CD4-positive, alpha-beta T cell treated with Interferon alpha-2 for 1 hour (primary cell): ENCODE results near the gene MAP2K6.

Experiments used
- DNase-seq, 2 donors: peaks; one replicate each; pipeline ENCODE4 v3.0.0-alpha.2; 2020 to 2022

MAP2K6 gene

DNA sequence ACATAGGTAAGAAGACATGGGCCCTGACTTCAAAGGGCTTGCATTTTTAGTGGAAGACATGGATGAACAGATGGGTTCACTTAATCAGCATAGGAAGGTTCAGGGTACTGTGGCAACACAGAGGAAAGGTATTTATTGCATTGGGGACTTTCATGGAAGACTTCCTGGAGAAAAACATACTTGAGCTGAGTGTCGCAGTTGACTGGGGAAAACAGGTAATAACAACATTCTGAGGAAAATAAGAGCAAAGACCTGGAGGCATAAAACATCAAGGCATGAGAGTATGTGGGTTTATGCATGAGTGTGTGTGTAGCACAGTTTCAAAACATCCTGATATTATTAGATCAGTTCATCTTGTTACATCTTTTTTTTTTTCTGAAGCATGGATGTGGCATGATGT lies 82.7 kb downstream of the MAP2K6 start:
- no peak for DNase-seq

DNA sequence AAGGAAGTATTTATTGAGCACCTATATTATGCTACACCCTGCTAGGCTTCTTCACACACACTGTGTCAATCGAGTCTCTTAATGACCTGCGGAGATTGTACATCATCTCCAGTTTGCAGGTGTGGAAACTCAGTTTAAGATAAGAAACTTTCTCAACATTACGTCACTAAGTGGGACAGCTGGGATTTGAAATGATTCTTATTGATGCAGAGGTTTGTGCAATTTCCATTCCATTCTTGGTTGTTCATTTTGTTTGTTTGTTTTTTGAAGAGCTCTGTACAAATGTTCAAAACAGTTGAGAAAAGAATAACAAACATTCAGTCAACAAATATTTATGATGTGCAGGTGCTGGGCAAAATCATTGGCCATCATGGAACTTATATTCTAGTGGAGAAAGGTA lies 84.8 kb downstream of the MAP2K6 start:
- DNase-seq = no peak

DNA sequence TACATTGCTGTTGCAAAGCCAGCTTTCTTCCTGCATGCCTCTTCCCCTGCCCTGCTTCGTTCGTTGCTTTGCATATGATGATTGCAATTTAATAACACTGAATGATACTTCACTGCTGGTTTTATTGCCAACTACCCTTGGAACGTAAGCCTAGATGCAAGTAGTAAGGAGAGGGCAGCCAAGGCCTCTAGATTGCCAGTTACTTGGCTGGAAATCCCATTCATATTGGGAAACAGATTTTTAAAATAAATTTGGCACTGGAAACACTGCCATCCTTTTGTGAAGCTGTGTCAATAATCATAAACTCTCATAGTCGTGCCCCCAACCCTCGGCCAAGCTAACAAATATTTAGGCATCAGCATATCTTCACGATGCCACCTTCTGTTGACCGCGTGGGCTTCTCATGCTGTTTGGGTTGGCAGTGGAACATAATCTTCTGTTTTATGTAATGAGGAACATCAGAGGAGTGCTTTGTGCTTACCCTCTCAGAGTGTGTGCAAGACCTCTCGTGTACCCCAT lies 86.5 kb downstream of the MAP2K6 start:
- no peak for DNase-seq

DNA sequence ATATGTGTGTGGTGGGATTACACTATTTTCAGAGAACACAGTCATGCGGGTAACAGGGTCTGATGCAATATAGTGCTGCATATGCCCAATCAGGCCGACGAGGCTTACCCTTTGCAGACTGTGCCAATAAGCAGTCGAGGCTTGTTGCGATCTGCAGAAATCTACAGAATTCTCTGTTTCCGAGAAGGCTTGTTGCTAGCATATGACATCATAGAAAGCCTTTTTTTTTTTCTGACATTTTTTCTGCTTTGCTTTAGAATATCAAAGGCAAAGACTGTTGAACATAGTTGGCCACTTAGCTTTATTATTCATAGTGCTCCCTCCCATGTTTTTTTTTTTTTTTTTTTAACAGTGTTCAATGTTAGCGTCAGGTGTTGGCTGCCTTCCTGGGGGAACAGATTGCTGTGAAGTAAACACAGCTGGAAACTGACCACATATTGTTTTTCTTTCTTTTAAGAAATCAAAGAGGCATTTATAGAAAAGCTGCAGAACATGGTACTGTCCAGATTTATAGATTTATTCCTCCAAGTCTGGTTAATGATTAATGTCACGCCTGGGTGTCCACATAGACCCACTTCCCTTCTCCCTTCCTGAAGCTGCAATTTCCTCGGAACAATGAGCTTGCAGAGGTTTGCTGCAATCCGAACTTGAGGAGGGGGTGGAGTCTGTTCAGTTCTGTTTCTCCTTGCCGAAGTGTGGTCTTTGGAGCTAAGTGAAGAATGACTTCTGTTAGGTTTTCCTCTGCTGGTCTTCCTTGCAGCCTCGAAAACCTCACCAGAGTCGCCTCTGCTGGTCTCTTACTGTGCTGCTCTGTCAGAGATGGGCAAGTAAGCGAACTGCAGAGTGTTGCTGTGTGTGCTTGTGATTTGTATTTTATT lies 87.3 kb downstream of the MAP2K6 start:
- peak in 1 of 2 donors; percentile 46 for DNase-seq

DNA sequence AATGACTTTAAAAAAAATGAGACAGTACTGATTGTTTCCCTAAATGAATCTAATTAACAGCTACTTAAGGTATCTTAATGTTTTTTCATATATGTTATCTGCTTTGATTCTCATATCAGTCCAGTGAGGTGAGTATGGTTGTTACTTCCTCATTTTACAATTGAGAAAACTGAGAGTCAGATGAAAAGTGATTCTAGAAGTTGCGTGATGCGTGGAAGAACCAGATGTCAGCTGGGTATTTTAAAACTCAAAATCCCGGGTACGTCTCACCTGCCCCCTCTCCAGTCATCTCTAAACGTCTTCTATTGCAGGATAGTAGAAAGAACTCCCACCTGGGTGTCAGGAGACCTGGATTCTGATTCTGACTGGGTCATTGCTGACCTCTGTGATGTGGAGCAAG lies 89.2 kb downstream of the MAP2K6 start:
- DNase-seq = no peak

DNA sequence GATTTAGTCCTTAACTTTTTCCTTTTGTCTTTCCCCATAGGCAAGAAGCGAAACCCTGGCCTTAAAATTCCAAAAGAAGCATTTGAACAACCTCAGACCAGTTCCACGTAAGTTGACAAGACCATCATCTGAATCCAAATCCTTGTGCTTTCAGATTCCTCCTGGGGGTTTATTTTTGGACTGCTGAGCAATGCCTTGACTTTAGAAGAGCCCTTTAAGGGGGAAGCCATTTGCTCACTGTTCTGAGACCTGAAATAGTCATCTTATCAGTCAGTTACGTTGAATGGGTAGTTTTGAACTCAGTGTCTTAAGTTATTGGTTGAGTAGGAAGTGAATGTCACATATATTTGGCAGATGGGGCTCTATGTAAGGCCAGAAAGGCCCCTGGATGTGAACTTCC lies 91.2 kb downstream of the MAP2K6 start:
- DNase-seq = no peak

DNA sequence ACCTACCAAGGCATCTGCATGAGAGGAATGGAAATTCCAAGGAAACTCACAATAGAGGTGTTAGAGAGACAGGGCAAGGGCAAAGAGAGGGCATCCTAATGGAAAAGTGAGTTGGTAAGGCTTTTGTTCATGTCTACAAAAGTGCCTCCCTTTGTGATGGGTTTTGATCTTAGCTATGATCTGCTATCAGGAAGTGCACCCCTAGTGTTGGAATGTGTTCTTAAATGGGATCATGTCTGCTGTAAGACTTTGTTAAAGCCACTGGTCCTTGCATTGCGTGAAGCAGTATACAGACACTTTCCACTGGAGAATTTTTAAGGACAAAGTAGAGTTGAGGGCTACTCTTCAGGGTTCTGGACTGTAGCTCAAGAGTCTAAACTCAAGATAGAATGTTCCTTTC lies 92.0 kb downstream of the MAP2K6 start:
- no peak for DNase-seq

DNA sequence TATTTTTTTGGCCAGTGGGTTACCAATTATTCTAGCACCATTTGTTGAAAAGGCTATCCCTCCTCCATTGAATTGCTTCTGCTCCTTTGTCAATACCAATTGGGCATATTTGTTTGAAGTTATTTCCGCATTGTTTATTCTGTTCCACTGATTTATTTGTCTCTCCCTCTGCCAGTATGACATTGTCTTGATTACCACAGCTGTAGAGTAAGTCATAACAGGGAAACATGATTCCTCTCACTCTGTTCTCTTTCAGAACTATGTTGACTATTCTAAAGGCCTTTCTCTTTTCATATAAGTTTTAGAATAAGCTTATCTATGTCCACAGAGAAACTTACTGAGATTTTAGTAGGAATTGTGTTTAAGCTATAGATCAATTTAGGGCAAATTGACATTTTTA lies 94.3 kb downstream of the MAP2K6 start:
- DNase-seq = no peak

DNA sequence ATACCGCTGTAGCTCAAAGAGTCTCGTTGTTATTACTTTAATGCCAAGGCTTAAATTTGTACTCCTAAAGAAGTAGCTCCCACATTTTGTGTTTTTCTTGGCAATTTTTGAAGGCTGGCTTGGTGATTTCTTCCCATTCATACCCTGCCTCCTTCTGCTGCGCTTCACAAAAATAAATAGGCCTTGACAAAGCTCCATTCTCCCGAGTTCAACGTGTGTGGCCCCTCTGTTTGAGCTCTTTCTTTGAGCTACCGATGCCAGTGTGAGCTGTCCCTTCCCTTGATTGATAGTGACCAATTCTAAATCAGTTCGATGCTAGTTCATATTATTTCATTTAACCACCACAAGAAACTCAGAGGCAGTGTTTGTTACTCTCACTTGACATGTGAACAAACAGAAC lies 96.8 kb downstream of the MAP2K6 start:
- no peak for DNase-seq

DNA sequence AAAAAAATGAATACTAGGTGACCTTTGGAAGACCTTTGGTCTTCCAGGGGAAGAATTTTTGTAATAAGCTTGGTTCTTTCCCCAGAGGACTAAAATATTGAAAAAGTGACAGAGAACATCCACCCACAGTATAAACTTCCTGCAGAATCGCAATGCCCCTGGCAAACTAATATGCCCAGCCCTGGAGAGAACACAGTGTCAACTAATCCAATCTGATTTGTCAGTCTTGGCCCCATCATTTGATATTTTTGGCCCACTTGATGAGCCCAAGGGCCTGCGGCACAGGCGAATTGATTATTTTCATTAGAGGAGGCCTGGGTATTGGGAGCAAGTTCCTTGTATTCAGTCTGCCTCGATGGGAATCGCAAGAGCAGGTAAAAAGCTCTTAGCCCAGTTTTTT lies 98.4 kb downstream of the MAP2K6 start:
- no peak for DNase-seq

DNA sequence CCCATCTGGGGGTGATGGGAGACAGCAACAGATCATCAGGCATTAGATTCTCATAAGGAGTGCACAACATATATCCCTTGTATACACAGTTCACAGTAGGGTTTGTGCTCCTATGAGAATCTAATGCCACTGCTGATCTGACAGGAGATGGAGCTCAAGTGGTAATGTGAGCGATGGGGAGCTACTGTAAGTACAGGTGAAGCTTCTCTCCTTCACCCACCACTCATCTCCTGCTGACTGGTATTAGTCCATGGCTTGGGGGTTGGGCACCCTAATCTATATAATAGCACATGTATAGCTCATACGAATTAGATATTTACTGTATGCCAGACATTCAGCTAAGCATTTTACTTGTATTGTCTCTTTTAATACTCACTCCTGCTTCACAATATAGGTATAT lies 101.7 kb downstream of the MAP2K6 start:
- no peak for DNase-seq

DNA sequence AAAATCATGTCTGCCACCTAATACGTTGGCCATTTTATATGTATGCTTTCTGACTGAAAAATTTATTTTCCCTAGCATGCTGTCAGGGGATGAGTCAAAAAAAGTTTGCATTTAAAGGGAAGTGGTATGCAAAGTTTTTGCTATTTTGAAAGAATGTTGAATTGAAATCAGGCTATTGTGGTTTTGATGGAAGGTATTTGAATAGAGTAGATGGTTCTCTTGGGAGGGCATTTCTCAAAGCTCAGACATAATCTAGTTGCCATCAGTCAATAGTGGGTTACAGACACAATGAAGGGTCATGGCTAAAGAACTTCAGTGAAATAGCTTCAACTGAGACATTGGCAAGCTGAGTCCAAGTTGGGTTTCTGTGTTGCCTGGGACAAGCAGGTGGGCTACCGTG lies 102.4 kb downstream of the MAP2K6 start:
- no peak for DNase-seq

DNA sequence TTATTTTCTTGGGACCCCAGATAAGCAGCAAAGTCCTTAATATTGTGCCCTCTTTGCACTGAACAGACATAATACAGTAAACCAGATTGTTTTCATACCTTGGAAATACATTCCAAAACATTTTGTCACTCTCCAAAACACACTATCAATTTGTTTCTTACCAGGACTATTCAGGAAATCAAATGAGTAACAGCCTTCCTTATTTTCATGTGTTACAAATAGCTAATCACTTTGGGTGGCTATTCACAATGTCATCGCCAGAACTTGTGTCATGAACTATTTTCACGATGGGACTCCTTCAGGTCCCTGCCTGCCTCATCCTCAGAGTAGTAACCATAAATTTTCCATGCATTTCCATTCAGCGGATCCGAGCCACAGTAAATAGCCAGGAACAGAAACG lies 104.5 kb downstream of the MAP2K6 start:
- no peak for DNase-seq

DNA sequence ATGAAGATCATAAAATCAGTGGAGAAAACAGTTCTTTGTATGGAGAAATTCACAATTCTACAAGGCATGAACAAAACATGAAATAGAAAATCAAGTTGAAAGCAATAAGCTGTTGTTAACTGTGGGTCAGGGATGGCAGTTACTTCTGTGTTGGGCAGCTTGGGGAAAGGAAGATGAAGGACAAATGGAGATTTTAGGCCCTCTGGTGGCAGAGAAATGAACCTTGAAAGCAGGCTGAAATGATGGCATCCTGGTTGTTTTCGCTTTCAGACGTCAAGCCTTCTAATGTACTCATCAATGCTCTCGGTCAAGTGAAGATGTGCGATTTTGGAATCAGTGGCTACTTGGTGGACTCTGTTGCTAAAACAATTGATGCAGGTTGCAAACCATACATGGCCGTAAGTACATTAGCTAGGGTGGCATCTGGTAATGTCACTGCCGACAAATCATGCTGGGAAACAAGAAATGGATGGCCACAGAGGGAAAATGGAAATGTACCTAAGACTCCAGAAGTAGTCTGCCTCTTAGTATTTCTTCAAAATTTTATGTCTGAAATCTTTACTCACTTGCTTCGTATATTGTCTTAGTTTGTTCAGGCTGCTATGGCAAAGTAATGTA lies 108.9 kb downstream of the MAP2K6 start:
- peak in 1 of 2 donors; percentile 16 for DNase-seq

DNA sequence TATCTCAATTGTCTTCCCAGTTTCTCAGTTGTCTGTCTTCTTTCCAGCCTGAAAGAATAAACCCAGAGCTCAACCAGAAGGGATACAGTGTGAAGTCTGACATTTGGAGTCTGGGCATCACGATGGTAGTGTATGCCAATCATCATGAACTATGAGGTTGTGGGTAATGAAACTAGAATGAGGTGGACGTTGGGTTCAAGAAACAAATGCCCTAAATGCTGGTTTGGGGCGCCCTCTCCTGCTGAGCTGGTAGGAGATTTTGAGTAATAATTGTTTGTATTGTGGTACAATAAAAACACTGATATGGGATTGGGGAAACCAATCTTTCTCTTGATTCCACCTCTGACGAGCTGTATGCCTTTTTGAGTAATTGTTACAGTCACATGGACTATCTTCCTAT lies 110.4 kb downstream of the MAP2K6 start:
- DNase-seq = no peak

DNA sequence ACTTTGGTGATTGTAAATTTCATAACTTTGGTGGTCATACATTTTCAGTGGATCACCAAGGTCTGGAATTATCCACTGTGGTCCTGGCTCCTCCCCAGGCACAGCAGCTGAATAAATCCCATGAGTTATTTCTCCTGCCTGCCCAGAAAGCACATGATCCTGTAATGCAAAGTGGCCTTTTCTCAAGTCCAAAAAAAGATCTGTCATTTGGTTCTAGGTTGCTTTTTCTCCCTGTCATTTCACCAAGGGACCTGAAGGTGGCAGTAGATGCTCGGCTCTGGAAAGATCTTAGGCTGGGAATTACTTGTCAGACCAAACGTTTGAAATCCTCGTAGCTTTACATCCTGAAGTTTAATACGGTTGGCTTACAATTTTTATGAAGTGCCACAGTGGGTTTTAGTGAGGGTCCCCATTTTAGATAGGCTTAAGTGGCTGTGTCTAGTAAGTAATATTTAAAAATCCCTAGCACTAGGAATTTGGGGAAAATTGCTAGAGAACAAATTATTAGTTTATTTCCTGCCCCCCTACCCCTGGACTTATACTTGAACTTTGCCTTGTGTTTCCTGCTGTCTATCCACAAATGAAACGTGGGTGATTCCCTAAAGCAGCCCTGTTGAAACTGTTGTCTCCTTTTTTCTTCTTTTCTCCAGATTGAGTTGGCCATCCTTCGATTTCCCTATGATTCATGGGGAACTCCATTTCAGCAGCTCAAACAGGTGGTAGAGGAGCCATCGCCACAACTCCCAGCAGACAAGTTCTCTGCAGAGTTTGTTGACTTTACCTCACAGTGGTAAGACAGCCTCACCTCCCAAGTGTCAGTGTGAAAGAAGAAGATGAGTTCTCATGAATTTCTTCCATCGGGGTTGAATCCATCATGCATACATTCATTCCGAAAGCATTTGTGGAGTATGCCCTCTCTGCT lies 111.7 kb downstream of the MAP2K6 start:
- DNase-seq = peak in 1 of 2 donors; percentile 18

DNA sequence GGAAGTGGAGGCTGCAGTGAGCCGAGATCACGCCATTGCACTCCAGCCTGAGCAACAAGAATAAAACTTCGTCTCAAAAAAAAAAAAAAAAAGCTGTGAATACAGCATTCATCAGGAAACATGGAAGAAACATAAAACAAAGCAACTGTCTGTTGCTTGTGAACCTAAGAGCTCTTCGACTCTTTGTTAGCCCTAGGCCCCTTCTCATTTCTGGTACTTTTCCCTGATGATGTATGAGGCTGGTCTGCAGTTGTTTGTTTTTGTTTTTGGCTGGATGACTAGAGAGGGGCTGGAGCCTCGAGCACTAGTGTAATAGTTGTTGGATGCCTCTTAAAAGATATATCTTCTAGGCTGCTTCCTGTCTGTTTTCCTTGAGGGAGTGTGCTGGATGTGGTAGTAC lies 113.5 kb downstream of the MAP2K6 start:
- DNase-seq = no peak

DNA sequence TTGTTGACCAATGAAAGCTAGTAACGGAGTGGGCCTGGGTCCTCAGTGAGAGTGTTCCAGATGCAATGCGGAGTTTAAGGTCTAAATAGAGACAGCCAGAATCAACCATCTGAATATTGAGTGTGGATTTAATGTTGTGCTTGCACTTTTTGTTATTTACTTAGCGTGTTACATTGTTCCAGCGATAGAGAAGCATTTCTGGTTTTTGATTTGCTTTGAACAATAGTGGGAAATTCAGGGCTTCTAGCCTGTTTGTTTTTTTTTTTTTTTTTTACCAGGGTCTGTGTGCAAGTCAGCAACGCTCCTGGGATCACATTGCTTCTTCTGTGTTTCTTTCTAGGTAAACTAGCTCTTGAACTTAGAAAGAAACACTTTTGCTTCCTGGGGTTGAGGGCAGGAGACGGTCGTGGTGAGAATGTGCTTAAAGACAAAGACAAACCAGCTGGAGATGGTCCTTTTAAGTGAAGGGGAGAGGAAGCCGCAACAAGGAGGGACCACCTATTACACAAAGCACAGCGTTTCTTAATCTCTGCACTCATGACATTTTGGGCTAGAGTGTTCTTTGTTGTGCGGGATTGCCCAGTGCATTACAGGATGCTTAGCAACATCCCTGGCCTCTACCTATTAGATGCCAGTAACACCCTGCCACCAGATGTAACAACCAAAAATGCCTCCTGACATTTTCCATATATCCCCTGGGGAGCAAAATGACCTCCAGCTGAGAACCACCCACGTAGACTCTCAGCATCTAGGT lies 119.2 kb downstream of the MAP2K6 start:
- no peak for DNase-seq

DNA sequence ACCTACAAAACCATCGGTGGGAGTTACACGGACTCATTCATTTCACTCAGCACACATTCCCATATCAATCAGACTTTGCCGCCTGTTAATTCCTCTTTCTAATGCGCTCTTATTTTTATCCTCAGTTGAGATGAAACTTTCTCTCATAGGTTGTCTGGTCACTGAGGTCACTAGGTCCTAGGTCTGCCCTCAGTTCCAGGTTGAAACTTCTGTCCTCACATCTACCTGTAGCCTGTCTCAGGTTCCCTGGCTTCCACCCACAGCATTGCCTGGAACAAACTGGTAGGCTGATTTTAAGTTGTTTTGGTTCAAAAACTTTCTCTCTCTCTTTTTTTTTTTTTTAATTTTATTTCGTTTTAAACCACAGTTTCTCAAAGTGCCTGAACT lies 119.7 kb downstream of the MAP2K6 start:
- DNase-seq = no peak

DNA sequence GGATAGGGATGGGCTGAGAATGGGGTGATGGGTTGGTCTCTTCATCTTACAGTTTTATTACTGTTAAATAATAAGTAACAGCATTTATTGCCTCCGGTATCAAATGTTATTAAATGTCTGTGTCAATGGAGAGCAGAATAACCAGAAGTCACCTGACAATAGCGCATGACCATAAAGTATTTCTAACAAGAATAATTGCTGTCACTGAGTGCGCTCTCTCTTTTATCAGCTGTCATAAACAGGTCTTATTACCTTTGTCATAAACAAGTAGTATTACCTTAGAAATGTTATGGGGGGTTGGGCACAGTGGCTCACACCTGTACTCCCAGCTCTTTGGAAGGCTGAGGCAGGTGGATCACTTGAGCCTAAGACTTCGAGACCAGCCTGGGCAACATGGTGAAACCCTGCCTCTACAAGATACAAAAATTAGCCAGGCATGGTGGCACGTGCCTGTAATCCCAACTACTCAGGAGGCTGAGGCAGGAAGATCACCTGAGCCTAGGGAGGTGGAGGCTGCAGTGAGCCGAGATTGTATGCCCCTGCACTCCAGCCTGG lies 120.6 kb downstream of the MAP2K6 start:
- DNase-seq = no peak

DNA sequence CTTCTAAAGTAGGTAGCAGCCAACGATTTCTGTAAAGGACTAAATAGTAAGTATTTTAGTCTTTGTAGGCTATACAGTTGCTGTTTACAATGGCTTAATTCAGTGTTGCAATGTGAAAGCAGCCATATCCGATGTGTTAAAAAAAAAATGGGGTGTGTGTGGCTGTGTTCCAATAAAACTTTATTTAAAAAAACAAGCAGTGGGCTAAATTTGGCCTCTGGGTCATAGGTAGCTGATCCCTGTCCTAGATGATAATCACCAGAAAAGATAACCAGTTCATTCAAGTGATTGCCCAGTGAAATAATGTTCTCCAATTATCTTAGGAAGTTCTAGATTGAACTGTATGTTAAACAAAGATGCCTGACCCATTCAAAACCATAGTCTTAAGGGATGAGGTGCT lies 124.3 kb downstream of the MAP2K6 start:
- no peak for DNase-seq

DNA sequence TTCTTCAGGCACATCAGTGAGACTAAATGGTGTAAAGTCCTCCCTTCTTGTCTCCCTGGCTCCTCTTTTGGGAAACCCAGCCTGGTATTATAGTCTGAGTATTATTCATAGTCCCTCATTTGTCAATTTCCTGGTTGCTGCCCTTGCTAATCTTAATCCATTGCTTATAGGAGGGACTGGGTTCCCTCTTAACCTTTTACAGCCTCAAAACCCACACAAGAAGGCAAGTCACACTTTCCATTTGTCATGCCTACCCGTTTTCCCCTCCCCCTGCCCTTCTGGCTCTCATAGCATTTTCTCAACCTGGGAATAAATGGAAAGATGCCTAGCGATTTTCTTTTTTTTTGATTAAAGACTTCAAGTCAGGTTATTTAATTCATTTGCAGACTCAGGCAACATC lies 124.8 kb downstream of the MAP2K6 start:
- no peak for DNase-seq
